Parietal lobe (tissue), 1 donor: ENCODE measurements around the gene ASB15. TPM values are rescaled to one million over a fixed set of nuclear protein-coding genes. Genes with fewer than 3 reads are reported as not detected.

Experiments used
- total RNA-seq: library from RNA; depleted of rRNA; stranded (reverse); fragments of >200 nt; gene quantifications from one replicate; pipeline ENCODE4 v1.2.3, GENCODE V29; 2014

ASB15 gene
- total RNA-seq = not detected

DNA sequence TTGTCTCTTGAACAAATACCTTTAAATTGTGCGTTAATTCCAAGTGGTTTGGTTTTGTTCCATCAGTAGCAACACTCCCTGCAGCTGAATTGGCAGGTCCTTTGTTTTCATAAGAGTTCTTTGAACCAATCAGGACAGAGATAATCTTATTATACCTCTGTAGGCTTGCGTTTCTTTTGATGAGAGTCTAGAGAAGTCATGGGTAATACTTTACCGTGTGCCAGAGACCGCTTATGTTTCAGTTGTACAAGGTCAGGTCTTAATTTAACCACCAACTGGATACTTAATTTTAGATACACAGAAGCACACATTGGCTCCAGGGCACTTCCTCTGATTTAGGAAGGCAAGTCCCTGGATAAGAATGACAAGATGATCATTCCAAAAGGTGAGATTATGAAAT is at the start of gene ASB15:
ASB15 (plus strand) TSS at position 292 of the 400 bp plus-strand sequence. CDS start 12,682 bp downstream, outside the sequence.

DNA sequence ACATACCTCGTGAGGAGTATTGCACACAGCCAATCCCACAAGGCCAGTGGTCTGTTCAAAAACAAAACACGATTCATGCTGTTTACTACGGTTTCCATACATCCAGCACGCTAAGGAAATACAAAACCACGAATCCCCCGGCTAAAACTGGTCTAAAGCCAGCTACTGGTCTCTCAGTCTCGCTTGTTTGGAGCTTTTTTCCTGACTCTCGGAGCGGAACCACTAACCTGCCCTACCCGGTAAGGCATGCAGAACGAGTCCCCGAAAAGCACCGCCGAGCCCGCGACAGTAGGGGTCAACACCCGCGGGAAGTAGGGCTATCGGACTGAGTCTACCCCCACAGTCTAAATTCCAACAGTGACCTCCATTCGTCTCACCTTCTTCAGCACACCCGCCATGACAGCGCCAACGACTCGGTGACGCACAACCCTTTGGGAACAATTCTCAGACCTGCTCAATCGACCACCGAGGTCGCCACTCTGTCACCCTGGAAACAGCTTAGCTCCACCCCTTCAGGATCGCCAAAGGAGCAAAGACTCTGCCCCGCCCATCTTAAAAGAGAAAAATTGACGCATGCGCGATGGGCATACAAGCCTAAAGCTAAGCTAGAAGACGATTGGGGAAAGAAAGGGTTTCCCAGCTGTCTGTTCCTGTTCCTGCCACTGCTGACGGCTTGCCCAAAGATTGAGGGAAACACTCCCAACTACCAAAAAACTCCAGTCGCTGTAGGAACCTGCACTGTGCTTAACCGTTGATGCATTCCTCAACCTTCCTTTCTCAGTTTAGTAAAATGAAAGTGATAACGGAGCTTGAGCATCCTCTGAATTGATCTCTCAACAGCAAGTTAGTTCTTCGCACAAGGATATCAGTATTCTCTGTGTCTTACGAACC is 44.0 kb upstream of the ASB15 start, which contains the start of gene NDUFA5:
NDUFA5 (minus strand) TSS at position 421 of the 891 bp plus-strand sequence; CDS start at position 398, 23 bp downstream.

GRCh38 chr7:123655614-123656013 is 54.0 kb downstream of the ASB15 start, which contains the start of gene LMOD2:
TSS of gene LMOD2 (plus strand) at chr7:123655866. CDS start at chr7:123655964, 98 bp downstream.

Other genes starting within 250 kb of the ASB15 start
- gene IQUB, start 67.2 kb upstream of the ASB15 start, total RNA-seq = 3.8 TPM
- gene NDUFA5, start 44.0 kb upstream of the ASB15 start, total RNA-seq = 112 TPM
- gene LMOD2, start 54.0 kb downstream of the ASB15 start, total RNA-seq = not detected
- gene WASL, start 147.2 kb downstream of the ASB15 start, total RNA-seq = 30.4 TPM
- gene HYAL4, start 243.3 kb downstream of the ASB15 start, total RNA-seq = not detected